NCI-H2081 treated with DMSO at 0.1 percent for 48 hours (cell line): ENCODE results near the gene SLC24A4.

Source experiments
- DNase-seq: peaks from one replicate; lab custom pipeline; 2025; lab: John Stamatoyannopoulos, UW

SLC24A4 gene

DNA sequence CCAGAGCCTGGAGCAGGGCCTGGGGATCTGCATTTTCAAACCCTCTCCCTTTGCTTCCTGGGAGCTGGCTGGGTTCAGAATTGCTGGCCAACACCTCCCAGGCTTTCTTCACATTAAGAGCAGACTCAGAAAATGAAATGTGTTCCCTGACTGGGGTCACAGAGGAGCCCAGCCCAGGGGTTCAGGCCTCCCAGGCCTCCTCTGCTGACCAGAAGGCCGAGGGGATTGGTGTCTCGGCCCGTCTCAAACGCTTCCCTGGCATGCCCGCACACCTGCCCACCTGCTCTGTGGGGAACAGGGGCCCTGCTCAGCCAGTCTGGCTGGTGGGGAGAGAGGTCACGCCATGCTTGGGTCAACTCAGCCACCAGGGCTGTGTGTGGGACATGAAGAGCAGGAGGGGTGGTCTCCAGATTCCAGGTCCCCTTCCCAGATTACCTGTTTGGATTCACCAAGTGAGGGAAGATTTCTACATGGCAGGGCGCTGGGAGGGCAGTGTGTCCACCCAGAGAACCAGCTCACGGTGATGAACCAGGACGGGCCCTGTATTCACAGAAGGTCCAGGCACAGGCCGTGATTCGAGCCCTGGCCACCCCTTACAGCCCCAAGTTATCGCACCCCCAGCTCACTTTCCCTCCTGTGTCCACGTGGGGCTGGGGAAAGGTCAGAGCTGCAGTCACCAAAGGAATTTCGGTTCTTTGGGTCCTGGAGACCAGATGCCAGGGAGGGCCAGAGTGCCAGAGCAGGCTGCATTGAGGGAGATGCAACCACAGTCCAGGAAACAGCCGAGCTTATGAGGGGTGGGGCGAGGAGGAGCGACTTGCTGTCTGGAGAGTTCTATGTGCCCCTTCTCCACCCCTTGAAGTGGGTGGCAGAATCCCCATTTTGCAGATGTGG lies 135.4 kb downstream of the SLC24A4 start:
- DNase-seq = no peak

- no peak for DNase-seq
Measured at GRCh38 chr14:92459030-92459949, 136.3 kb downstream of the SLC24A4 start.

DNA sequence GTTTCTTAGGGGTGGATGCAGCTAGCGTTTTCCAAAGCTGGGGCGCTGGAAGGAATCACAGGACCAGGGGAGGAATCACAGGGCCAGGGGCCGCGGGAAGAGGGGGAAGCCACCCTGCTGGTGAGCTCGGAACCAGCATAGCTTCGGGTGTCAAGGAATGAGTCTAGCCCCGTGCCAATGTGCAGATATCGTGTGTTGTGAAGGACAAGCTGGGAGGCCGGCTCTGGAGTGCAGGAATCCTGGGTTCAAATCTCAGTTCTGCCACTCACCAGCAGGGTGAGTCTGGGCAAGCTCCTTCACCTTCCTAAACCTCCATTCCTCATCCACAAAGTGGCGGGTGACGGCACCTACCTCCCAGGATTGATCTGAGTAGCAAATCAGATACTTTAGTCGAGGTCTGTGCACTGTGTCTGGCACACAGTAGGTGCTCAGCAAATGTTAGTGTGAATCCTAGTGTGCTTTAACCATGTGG lies 137.0 kb downstream of the SLC24A4 start:
- no peak for DNase-seq

- no peak for DNase-seq
Measured at GRCh38 chr14:92460541-92460915, 137.6 kb downstream of the SLC24A4 start.

- no peak for DNase-seq
Measured at GRCh38 chr14:92460916-92461579, 138.1 kb downstream of the SLC24A4 start.

- DNase-seq = no peak
Measured at GRCh38 chr14:92461891-92462290, 138.9 kb downstream of the SLC24A4 start.

DNA sequence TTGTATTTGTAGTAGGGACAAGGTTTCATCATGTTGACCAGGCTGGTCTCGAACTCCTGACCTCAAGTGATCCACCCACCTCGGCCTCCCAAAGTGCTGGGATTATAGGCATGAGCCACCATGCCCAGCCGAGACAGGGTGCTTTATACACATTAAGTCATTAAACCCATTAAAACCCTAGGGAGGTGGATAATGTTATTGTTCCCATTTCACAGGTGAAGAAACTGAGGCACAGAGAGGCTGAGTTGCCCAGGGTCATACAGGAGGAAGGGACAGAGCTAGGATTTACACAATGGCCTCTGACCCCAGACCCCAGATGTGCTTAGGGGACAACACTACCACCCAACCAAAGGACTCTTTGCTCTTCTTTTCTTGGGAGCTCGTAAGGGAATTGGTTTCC lies 139.6 kb downstream of the SLC24A4 start:
- no peak for DNase-seq

GRCh38 chr14:92463141-92463540 lies 140.2 kb downstream of the SLC24A4 start:
- DNase-seq = no peak

DNA sequence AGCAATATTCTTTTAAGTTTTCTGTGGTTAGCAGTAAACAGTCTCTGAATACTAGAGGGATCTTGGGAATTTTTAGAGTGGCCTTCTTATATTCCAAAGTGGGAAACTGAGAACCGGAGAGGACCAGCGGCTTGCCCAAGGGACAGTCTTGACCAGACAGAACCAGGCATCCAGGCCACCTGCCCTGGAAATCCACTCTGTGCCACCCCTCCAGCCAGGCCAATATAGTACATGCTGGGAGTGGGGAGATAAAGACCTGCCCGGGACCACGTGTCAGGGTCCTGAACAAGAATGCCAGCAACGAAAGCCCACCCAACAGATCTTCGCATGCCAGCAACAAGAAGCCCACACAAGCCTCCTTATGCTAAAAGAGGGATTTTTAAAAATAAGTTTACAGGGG lies 141.2 kb downstream of the SLC24A4 start:
- no peak for DNase-seq

- no peak for DNase-seq
Measured at GRCh38 chr14:92464716-92465115, 141.8 kb downstream of the SLC24A4 start.

- no peak for DNase-seq
Measured at GRCh38 chr14:92465353-92466055, 142.5 kb downstream of the SLC24A4 start.

DNA sequence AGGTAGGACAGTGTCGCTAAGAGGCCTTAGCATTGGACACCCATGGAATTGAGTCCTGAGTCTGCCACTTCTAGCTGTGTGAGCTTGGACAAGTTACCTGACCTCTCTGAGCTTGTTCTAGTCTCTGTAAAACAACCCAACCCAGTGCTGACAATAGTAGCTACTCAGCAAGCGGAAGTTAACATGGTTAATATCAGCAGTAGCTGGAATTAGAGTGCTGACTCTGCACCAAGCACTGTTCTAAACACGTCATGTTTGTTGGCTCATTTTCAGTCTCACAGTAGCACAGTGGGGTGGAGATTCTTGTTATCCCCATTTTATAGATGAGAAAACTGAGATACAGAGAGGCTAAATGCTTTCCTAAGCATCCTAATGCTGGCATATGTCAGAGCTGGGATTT lies 143.1 kb downstream of the SLC24A4 start:
- DNase-seq = no peak

DNA sequence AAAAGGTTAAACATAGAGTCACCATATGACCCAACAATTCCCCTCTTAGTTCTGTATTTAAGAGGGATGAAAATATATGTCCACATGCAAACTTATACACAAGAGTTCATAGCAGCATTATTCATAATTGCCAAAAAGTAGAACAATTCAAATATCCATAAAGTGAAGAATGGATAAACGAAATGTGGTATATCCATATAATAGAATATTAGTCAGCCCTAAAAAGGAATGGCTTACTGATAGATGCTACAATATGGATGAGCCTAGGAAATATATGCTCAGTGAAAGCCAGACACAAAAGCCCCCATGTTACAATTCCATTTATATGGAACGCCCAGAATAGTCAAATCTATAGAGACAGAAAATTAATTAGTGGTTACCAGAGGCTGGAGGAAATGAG lies 146.6 kb downstream of the SLC24A4 start:
- DNase-seq = no peak

- DNase-seq = no peak
Measured at GRCh38 chr14:92470215-92470614, 147.2 kb downstream of the SLC24A4 start.

DNA sequence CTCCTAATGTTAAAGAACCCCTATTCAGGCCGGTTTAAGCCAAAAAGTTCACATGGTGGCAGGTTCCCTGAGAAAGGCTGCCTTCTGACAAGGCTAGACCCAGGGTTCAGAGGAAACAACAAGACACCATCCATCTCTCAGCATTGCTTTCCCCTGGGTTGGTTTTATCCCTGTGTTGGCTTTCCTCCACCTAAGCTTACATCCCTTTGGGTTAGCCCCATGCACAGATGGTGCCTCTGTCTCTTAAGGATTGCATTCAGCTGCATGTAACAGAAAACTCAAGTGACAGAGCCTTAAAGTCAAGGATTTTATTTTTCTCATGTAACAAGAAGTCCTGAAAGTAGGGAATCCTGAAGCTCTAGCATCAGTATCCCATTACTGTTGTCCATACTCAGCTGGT lies 147.8 kb downstream of the SLC24A4 start:
- no peak for DNase-seq

DNA sequence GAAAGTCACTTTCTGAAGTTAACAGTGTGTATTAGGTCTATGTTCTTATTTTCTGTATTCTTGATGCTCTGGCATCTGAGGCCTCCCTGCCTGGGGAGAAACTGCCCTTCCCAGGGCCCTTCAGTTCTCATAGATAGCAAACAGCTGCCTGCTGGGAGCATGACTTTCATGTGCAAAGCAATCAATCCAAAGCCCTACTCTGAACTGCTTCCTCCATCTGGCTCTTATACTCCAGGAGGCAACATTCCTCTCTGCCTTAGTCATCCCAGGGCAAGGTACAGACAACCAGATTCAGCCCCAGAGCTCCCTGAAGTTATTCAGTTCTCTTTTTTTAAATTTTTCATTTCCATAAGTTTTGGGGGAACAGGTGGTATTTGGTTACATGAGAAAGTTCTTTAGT lies 149.0 kb downstream of the SLC24A4 start:
- no peak for DNase-seq

DNA sequence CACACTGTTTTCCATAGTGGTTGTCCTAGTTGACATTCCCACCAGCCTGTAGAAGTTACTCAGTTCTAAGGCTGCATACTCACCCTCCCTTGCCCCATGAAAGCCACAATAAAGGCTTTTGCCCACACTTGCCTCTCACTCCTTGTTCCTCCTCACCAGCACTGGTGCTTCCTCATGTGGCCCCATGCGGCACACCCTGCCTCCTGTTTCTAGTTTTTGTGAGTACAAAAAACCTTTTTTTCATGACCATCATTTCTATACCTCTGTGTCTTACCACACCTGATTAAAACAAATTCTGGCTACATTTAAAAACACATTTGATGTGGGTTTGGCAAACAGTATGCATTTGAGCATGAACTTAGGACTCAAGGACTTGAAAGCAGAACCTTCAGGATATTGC lies 149.9 kb downstream of the SLC24A4 start:
- DNase-seq = no peak

DNA sequence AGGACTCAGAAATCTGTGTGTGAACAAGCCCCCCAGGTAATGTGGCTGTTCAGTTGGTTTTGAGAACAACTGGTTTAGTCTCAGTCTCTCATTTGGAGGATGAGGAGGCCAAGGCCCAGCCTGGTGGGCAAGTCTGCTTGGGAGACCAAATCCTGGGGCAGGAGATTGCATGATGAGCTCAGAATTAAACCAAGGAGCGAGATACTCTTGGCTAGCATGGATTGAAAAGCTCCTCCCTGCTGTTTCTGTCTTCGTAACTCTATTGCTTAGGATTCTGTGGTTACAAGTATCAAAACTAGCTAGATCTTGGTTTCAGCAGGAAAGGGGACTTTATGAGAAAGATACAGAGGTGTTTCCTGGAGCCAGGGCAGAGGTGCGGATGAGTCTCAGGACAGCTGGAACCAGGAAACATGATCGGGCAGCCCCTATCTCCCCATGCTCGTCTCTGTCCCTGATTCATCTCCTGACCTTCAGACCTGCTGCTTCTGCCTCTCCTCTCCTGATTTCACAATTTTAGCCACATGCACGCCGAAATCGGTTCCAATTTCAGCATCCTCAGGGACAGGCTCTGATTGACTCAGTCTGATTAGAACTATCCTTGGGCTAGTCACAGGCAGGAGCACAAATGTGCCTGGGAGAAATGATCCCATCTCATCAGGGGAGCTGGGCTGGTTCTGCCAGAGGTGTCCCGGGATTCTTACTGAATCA lies 150.4 kb downstream of the SLC24A4 start:
- no peak for DNase-seq

- DNase-seq = no peak
Measured at GRCh38 chr14:92473969-92474535, 151.1 kb downstream of the SLC24A4 start.

GRCh38 chr14:92475037-92475436 lies 152.1 kb downstream of the SLC24A4 start:
- no peak for DNase-seq
